AG04449 (cell line): Measurements from ENCODE around the gene SCAF8.

Source experiments
- CTCF ChIA-PET: fragments of 350-600 bp; formaldehyde crosslinking; extraction: SDS; loops from one replicate; lab custom pipeline; 2021; ENCODE audit warnings: antibody characterized with exemption; lab: Yijun Ruan, JAX
- POLR2A ChIA-PET: fragments of 400-600, 350-600 bp; formaldehyde crosslinking; extraction: SDS; loops from one replicate; lab custom pipeline; 2020; ENCODE audit warnings: antibody characterized with exemption, inconsistent platforms; lab: Yijun Ruan, JAX
- DNase-seq: peaks from one replicate; pipeline ENCODE4 v3.0.0-alpha.2; 2010; ENCODE audit warnings: low read depth, low spot score
- H3K4me3 ChIP-seq: 2 replicates; pipeline ENCODE4 v1.5.1; 2011; ENCODE audit warnings: low read depth, mild to moderate bottlenecking, control low read depth, low read length
- TF ChIP-seq, protein P1 (sequence below): IDR thresholded peaks from one replicate; pipeline ENCODE4 v1.5.1; 2011; ENCODE audit warnings: mild to moderate bottlenecking, moderate library complexity, low read length, control low read depth, inconsistent platforms; ENCODE audit not compliant: insufficient read depth; ENCODE audit errors: missing control alignments

The SCAF8 gene

DNA sequence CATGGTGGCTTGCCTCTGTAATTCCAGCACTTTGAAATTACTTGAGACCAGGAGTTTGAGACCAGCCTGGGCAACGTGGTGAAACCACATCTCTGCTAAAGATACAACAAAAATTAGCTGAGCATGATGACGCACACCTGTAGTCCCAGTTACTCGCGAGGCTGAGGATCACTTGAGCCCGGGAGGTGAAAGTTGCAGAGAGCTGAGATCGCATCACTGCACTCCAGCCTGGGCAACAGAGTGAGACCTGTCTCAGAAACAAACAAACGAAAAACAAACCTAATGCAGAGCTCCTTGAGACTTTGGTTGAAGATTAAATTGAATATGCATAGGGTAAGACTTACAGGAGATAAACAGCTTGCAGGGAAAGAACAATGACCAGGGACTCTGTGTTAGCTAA is 80.8 kb downstream of the SCAF8 start:
- ChIA-PET CTCF (interaction anchor here (6.6 to 9.9 kb wide), 2 partner anchors 8 to 138 kb away, joined by 40 to 58 read pairs; no protein-coding TSS in a partner anchor), POLR2A (no interaction called here)
- DNase-seq, result no peak
- no peak overlapping the region for H3K4me3 ChIP-seq
- TF ChIP-seq, protein P1, sequence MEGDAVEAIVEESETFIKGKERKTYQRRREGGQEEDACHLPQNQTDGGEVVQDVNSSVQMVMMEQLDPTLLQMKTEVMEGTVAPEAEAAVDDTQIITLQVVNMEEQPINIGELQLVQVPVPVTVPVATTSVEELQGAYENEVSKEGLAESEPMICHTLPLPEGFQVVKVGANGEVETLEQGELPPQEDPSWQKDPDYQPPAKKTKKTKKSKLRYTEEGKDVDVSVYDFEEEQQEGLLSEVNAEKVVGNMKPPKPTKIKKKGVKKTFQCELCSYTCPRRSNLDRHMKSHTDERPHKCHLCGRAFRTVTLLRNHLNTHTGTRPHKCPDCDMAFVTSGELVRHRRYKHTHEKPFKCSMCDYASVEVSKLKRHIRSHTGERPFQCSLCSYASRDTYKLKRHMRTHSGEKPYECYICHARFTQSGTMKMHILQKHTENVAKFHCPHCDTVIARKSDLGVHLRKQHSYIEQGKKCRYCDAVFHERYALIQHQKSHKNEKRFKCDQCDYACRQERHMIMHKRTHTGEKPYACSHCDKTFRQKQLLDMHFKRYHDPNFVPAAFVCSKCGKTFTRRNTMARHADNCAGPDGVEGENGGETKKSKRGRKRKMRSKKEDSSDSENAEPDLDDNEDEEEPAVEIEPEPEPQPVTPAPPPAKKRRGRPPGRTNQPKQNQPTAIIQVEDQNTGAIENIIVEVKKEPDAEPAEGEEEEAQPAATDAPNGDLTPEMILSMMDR, result no peak

DNA sequence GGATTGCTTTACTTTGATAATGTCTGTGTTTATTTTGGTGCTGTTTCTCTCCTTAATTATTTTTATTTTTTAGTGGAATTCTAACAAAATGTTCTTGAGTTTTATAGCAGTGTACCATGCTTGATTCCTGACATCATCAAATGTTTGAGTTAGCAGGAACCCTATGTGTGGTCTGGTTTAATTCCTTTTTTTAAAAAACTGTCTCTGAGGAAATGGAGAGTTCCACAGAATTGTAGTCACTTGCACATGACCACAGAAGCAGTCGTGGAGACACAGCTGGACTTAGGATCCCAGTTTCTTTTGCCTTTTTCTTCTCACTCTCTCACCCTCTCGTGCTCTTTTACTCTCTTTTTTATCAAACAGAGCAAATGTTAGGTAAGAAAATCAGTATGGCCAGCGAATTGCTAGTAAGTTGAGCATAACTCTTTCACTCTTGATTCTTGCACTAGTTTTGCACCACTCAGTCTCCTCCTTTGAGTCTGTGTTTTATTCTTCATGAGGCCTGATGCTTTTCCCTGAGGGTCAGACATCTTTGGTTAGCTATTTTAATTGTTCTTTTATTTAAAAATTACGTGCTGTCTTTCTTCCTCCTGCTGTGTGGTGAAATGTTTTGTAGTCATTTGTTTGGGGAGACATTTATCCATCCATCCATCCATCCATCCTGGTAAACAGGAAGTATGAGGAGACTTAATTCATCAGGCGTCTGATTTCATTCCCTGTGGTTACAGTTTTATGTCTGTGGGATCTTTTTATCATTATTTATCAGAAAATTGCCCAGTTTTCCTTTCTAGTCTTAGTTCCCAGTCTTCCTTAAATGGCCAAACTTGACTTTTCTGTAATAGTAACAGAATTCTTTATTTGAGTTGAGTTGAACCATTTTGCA is 83.0 kb downstream of the SCAF8 start:
- TF ChIP-seq, protein P1, result no peak
- no peak overlapping the region for H3K4me3 ChIP-seq
- POLR2A ChIA-PET, result no interaction called here
- CTCF ChIA-PET, result interaction anchor here (6.6 to 9.9 kb wide), 2 partner anchors 10 to 140 kb away, joined by 40 to 58 read pairs; no protein-coding TSS in a partner anchor
- DNase-seq, result peak; percentile 62

DNA sequence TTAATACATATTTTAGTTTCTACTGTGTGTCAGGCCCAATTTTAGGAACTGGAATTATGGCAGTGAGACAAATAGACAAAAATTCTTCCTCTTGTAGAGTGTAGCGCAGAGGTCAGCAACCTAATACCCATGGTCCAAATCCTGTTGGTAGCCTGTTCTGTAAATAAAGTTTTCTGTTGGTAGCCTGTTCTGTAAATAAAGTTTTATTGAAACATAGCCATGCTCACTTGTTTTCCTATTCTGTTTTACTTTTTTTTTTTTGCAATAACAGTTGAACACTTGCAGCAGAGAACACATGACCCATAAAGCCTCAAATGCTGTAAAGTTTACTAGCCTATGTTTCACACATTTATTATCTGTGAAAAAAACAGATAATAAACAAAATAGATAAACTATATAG is 87.9 kb downstream of the SCAF8 start:
- DNase-seq, result no peak
- no peak overlapping the region for H3K4me3 ChIP-seq
- CTCF ChIA-PET, result no interaction called here
- POLR2A ChIA-PET, result no interaction called here
- TF ChIP-seq, protein P1, result no peak

DNA sequence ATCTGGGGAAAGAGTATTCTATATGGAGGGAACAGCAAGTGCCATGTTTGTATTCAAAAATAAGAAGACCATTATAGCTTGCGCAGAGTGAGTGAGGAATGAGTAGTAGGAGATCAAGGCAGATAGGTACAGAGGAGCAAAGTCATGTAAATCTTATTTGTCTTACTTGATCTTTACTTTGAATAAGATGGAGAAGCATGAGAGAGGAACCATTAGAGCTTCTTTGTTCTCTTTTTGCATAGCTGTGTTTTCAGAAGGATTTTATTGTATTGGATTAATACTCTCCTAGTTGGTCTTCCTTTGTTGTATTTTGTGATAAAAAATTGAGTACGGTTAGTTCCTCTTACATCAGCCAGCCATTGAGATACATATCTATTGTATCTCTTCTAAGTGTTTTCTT is 88.4 kb downstream of the SCAF8 start:
- DNase-seq, result no peak
- ChIA-PET POLR2A (no interaction called here), CTCF (no interaction called here)
- H3K4me3 ChIP-seq, result no peak overlapping the region
- TF ChIP-seq, protein P1, result no peak

DNA sequence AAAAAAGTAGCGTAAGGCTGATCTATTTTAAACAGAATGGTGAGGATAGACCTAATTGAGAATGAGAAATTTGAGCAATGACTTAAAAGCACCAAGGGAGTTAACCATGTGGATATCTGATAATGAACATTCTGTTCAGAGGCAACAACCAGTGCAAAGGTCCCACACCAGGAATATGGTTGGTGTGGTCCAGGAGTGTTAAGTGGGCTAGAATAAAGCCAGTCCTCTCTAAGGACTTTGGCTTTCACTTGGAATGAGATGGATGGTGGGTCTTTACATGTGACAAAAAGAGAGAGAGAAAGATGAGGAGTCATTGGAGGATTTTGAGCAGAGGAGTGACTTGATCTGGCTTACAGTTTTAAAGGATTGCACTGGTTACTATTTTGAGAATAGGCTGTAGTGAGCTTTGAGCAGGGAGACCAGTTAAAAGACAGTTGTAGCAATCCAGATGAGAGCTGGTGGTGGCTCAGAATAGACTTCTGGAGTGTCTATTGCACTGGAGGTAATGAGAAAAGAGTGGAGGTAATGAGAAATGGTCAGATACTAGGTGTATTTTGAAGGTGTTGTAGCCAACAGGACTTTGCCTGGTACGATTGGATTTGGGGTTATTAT is 89.8 kb downstream of the SCAF8 start:
- H3K4me3 ChIP-seq, result no peak overlapping the region
- ChIA-PET CTCF (interaction anchor here (1.0 kb wide), 1 partner anchor 149 kb away, joined by 3 read pairs; no protein-coding TSS in a partner anchor), POLR2A (no interaction called here)
- TF ChIP-seq, protein P1, result no peak
- no peak for DNase-seq

DNA sequence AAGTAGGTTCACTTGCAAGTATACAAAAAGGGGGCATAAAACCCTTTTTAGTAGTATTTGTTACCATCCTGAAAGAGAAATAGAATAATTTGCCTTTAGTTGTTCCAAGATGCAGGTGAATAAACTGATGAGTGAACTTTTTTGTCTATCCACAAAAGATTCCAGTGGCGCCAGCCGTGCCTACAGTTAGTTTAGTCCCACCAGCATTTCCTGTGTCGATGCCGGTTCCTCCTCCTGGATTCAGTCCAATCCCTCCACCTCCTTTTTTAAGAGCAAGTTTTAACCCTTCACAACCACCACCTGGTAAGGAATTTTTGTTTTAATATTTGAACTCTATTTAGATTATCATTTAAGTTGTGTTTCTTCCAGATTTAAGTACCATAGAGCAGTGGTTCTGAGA is 90.9 kb downstream of the SCAF8 start:
- CTCF ChIA-PET, result interaction anchor here (1.0 kb wide), 1 partner anchor 150 kb away, joined by 3 read pairs; no protein-coding TSS in a partner anchor
- TF ChIP-seq, protein P1, result no peak
- POLR2A ChIA-PET, result no interaction called here
- DNase-seq, result no peak
- H3K4me3 ChIP-seq, result no peak overlapping the region
